DMS 273 treated with DMSO at 0.1 percent for 48 hours (cell line): ENCODE results near the gene FUT8.
"Not testable (repeated sequence)": the region's sequence is repeated elsewhere in the genome, so short reads cannot be mapped to it uniquely, and the experiment has no call there.

Experiments used
- DNase-seq: peaks from one replicate; lab custom pipeline; 2025; lab: John Stamatoyannopoulos, UW

The FUT8 gene

GRCh38 chr14:65453807-65454480 is 41.4 kb downstream of the FUT8 start:
- DNase-seq = no peak

- DNase-seq = no peak
Observed at GRCh38 chr14:65456247-65456646, 43.7 kb downstream of the FUT8 start.

- peak; percentile 34 for DNase-seq
Observed at GRCh38 chr14:65461730-65462129, 49.2 kb downstream of the FUT8 start.

GRCh38 chr14:65462411-65462810 is 49.9 kb downstream of the FUT8 start:
- DNase-seq = no peak

- no peak for DNase-seq
Observed at GRCh38 chr14:65465584-65465983, 53.1 kb downstream of the FUT8 start.

GRCh38 chr14:65467926-65468325 is 55.4 kb downstream of the FUT8 start:
- not testable (repeated sequence) for DNase-seq

- DNase-seq = no peak
Observed at GRCh38 chr14:65469903-65470302, 57.4 kb downstream of the FUT8 start.

- no peak for DNase-seq
Observed at GRCh38 chr14:65470404-65470880, 57.9 kb downstream of the FUT8 start.

- DNase-seq = no peak
Observed at GRCh38 chr14:65471038-65471878, 58.7 kb downstream of the FUT8 start.

GRCh38 chr14:65472189-65472588 is 59.7 kb downstream of the FUT8 start:
- DNase-seq = no peak

GRCh38 chr14:65476273-65476941 is 63.9 kb downstream of the FUT8 start:
- DNase-seq = no peak

GRCh38 chr14:65476942-65477318 is 64.4 kb downstream of the FUT8 start:
- DNase-seq = no peak

GRCh38 chr14:65478017-65478416 is 65.5 kb downstream of the FUT8 start:
- DNase-seq = no peak

GRCh38 chr14:65478596-65478995 is 66.1 kb downstream of the FUT8 start:
- no peak for DNase-seq

GRCh38 chr14:65479386-65479785 is 66.9 kb downstream of the FUT8 start:
- no peak for DNase-seq

- DNase-seq = no peak
Observed at GRCh38 chr14:65482757-65483438, 70.4 kb downstream of the FUT8 start.

- DNase-seq = no peak
Observed at GRCh38 chr14:65483647-65484046, 71.1 kb downstream of the FUT8 start.

- DNase-seq = no peak
Observed at GRCh38 chr14:65485516-65485915, 73.0 kb downstream of the FUT8 start.

GRCh38 chr14:65486863-65487262 is 74.3 kb downstream of the FUT8 start:
- no peak for DNase-seq

- no peak for DNase-seq
Observed at GRCh38 chr14:65487783-65488494, 75.4 kb downstream of the FUT8 start.

- no peak for DNase-seq
Observed at GRCh38 chr14:65491274-65491673, 78.7 kb downstream of the FUT8 start.

GRCh38 chr14:65492266-65492665 is 79.7 kb downstream of the FUT8 start:
- no peak for DNase-seq
